HG02678 (cell line): ENCODE results near the gene PRDM16.

Source experiments
- ATAC-seq: cut with Tn5 transposase; IDR thresholded peaks from one replicate; pipeline ENCODE4 v1.9.1; 2021; ENCODE audit warnings: mild to moderate bottlenecking, moderate library complexity; ENCODE audit not compliant: unreplicated experiment

Gene PRDM16

DNA sequence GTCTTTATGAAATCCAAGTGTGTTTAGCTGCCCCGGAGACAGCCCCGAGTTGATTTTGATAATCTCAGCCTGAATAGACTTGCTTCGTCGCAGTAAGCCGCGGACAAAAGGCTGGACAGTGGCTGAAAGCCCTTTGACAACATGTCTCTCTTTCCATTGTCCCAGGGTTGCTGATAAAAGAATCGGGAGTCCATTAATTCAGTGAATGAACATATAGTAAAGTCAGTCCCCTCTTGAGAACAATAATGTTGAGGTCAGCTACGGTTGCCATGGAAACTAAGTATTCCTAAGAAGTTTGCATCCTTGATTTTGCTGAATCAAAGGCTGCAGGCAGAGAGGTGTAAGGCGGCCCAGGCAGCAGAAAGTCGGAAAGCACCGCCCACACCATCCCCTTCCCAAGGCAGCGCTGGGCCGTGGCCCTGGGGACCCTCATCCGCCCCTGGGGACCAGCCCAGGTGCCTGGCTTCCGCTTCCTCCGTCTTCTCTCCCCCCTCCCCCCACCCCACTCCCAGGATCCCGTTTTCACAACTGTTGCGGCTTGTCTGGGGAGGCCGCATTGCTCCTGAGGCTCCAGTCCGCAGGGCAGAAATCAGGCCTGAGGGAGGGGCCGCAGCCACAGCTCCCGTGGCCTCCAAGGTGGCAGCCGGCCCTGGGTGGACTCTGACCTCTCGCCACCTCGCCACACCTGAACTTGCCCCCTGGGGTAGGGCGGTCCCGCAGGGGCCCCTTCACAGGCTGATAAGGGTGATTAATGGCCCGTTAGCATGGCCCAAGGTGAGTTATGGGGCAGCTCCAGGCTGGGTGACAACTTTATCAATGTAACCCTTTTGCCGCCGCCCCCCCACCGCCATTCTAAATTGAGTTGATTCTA lies 180.9 kb downstream of the PRDM16 start:
- ATAC-seq, result no peak

GRCh38 chr1:3250624-3251023 lies 181.6 kb downstream of the PRDM16 start:
- no peak for ATAC-seq

DNA sequence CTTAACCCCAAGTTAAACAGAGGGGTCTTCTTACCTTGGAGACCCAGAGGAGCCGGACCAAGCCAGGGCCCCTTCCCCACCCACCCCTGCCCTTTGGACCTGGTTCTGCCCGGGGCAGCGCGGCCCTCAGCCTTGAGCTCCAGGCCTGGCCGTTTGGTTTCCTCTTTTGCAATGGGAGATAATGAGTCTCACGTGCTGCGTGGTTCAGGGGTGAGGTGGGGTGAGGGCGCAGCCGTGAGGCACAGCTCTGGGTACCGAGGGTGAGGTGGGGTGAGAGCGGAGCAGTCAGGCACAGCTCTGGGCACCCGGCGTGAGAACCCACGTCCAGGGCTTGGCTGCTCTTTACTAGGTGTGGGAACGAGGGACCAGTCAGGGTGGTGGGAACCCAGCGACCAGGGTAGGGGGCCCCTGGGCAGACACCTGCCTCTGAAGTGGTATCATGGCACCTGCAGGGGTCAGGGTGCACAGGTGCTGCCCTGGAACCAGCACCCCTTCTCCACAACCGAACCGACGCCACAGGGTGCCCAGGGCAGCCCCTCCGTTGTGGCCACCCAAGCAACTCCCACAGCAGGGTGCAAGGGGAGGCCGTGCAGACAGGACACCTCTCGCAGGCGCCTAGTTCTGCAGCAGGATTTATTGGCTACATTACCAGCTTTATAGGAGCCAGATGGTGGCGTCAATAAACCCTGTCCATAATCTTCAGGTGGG lies 182.2 kb downstream of the PRDM16 start:
- no peak for ATAC-seq

DNA sequence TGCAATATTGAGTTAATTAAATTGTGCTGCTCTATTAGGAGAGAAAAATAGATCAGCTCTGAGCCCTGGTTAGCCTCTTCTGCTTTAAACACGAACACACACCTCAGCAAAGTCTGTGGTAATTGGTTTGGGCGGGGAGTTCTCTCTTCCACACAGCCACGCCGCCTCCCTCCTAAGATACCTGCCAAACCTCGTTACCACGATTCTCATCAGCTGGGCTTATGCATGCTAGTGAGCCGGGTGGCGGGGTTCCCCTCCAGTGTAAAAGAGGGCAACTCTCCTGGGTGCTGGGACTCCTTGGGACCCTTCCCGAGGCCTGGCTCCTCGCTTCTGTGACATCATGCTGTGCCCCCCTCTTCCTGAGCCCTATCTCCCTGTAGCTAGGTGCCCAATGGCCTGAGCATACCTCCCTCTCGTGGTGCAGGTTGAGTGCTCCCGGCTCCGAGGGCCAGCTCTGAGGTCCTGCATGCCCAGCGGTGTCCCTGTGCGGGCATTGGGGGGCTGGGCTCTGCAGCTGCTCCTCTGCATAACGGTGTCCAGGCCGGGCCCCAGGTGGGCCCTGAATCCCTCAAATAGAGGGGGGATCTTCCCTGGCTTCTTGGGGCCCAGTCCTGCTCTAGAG lies 182.9 kb downstream of the PRDM16 start:
- ATAC-seq, result no peak

DNA sequence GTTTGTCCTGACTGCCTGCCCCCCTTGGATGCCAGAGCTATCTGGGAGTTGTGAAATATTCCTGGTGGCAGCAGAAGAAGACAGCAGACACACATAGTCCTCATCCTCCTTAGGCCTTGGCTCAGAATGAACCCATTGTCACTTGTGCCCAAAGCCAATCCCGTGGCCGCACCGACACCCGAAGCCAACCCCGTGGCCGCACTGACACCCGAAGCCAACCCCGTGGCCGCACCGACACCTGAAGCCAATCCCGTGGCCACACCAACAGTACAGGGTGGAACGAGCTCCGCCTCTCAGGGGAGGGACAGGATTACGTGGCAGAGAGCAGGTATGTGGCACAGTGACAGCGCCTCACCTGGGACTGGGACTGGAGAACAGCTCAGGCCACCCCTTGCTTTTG lies 186.7 kb downstream of the PRDM16 start:
- no peak for ATAC-seq

DNA sequence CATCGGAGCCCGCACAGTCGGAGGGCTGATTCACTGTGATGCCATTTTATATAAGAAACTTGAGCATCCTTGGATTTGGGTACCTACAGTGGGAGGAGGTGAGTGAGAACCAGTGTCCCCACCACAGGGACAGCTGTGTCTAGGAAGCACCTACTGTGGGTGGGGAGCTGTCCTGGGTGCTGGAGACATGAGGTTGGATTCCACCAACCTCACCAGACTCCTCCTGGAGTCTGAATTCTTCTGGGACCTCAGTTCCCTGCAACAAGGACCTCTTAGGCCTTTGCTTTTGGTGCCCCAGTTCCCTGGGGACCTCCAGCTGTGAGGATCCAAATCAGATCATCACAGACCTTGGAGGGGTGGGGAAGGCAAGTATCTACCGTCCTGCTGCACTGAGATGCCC lies 188.8 kb downstream of the PRDM16 start:
- ATAC-seq, result no peak

- no peak for ATAC-seq
Measured at GRCh38 chr1:3258386-3259003, 189.5 kb downstream of the PRDM16 start.

- ATAC-seq, result no peak
Measured at GRCh38 chr1:3259020-3259419, 190.0 kb downstream of the PRDM16 start.

DNA sequence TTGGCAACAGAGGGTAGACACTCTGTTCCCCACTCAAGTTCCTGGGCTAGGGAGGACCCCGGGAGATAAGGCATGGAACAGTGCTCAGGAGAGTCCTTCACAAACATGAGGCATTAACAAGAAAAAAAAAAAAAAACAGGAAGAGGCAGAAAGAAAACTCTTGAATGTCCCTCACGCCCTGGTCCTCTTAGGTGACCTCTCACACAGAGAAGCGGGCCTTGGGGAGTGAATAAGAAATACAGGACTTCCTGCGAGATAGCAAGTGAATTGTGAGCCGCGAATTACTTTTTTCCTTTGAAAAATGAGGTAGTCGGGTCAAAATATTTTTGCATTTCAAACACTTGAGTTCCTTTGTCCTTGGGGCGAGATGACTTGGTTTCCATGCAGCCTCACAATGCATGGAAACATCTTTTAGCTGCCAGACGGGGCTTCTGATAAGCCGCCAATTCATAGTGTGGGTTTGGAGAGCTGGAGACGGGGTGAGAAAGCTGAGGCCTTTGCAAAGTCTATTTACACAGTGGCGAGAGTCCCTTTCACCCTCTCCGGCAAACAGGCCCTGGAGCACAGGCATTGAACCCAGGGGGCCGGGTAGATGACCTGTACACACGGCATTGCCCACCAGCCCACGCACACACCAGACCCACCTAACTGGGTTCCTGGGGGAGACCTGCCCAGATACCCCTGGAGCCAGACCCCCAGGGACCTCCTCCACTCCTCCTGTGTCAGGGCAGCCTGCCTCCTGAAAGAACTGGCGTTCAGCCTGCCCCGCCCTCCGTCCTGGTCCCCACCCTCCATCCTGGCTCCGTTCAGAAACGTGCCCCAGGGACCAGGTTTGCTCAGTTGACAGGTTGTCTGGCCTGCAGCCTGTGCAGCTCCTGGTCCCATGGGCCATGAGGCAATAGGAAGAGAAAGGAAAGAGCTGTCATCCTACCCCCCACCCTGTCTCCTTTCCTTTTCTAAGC lies 192.3 kb downstream of the PRDM16 start:
- no peak for ATAC-seq

- ATAC-seq, result no peak
Measured at GRCh38 chr1:3261969-3262579, 193.1 kb downstream of the PRDM16 start.

DNA sequence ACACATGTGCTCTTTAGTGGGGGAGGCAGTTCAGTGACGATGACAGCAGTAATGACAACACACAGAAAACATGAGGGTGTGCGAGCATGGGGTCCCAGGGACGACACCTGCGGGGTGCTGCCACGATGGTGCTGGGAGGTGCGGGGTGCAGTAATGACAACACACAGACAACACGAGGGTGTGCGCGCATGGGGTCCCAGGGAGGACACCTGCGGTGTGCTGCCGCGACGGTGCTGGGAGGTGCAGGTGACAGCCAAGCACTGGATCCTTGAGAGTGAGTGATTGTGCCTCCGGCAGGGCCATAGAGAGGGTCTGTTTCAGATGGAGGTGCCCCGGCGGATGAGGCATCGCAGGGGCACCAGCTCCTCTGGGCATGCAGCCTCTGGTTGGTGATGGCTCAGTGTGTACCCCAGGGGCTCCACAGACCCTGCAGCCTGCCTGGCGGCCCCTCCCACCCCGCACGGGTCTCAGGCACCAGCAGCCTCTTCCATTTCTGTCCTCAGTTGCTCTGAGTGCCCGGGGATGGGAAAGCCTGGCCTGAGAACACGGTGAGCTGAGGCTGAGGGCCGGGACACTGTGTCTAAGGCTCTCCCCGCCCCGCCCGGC lies 193.8 kb downstream of the PRDM16 start:
- no peak for ATAC-seq

DNA sequence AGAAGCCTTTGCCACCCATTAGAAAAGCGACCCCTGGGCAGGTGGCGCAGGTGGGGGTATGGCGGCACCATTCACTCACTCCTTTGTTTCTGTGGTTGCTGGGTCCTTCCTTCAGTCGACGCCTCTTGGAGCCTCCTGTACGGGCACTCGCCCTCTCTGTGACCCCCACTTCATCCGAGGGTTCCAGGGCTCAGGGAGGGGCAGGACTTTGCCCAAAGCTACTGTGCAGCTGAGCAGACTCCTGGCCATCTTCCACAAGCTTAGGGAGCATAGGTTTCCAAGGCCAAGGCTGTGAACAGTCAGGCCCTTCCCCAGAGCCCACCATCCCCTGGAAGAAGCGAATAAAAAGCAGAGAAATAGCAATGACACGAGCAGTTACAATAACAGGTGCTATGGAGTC lies 194.8 kb downstream of the PRDM16 start:
- ATAC-seq, result no peak

DNA sequence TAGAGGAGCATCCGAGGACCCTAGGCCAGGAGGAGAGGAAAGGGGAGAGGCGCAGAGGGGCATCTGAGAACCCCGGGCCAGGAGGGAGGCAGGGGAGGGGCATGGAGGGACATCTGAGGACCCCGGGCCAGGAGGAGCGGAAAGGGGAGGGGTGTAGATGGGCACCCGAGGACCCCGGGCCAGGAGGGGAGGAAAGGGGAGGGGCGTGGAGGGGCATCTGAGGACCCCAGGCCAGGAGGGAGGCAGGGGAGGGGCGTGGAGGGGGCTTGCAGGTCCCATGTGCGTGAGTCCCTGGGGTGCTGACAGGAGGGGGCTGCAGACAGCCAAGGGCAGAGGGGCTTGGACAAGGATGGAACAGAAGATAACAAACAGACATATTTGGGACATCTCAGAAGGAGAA lies 195.5 kb downstream of the PRDM16 start:
- no peak for ATAC-seq

GRCh38 chr1:3265835-3266805 lies 197.1 kb downstream of the PRDM16 start:
- no peak for ATAC-seq

GRCh38 chr1:3266870-3267549 lies 198.0 kb downstream of the PRDM16 start:
- ATAC-seq, result no peak

DNA sequence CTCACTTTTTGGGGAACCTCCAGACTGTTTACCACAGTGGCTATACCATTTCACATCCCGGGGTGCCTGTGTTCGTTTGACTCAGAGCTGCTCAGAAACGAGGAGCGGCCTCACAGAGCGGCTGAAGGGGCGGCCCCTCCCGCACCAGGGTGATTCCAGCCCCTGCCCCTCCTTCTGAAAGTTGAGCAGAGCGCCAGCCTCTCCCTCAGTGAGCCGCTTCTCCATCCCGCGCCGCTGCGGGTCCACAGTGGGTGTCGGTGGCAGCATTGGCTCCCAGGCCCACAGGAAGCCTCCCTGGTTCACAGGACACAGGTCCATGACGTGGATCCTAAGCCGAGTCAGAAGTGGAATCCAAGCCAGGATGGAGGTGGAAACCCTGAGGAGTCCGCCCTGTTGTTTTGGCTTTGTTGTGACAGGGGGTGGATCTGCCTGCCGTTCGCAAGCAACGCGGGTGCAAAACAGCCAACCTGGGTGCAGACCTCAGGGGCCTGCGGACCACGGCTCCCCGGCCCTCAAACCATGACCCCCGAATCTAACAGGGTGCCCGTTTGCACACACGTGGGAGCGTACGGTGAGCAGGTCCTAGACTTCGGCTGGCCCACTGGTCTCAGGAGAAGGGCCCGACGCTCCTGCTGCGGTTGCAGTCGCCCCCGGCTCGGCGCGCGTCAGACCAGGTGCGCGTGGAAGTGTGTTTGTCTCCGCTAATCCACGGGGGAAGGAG lies 198.7 kb downstream of the PRDM16 start:
- no peak for ATAC-seq

DNA sequence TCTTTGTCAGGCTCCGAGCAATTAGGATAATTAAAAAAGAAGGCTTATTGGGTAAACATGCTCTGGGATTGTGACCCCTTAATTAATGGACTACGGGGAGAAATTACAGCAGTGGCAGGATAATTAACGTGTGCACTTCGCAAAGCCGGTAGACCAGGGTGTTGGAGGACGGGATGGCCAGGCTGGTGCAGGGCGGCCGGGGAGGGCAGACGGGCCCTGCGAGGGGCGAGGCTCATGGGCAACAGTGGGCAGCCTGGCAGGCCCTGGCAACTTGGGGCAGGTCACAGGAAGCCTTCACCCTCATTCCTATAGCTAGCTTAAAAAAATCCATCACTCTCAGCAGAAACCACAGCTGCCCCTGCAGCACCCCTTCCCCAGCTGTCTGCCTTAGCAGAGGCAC lies 199.3 kb downstream of the PRDM16 start:
- ATAC-seq, result no peak
